ENCODE results near the gene ECE2.
A peak's percentile ranks its signal among the peaks of the same experiment; 100 is the strongest.

Gene ECE2

GRCh38 chr3:184240384-184241140, 35.3 kb upstream of the ECE2 start:
- DNase-seq (ENCODE audit: low spot score) (no peak), FAIRE-seq (no peak)

DNA sequence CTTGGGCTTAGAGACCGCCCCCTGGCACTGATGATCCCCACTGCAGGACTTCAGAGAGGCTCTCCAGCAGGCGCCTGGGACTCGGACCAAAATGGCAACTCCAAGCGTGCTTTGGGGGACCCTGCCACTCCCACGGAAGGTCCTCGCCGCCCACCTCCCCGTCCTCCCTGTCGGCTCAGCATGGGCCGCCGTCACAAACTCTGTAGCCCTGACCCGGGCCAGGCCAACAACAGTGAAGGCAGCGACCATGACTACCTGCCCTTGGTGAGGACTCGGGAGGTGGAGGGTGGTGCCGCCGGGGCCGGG, 34.7 kb upstream of the ECE2 start:
- FAIRE-seq (no peak), DNase-seq (ENCODE audit: low spot score) (no peak)

- FAIRE-seq (no peak), DNase-seq (ENCODE audit: low spot score) (no peak)
Observed at GRCh38 chr3:184241447-184242296, 34.1 kb upstream of the ECE2 start.

DNA sequence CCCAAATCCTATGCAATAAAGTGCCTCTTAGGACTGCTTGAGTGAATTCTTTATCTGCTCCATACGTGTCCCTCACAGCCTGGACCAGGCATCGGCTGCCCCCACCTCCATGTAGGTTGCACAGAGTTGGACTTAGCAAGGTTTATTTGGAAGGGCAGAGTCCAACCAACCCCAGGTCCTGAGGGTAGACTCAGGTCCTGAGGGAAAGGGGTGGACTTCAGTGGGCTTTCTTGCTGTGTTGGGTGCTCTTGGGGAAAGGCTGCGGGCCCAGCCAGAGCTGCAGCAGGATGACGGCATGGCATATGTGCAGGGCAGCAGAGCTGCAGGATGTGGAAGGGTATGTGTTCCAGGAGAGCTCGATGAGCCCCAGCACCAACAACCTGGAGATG, 33.5 kb upstream of the ECE2 start:
- no peak for DNase-seq (ENCODE audit: low spot score)
- FAIRE-seq = no peak

- DNase-seq (ENCODE audit: low spot score) (peak; percentile 59), FAIRE-seq (no peak)
Observed at GRCh38 chr3:184248454-184249411, 27.1 kb upstream of the ECE2 start, which contains the start of gene ALG3. Gene ALG3 (minus strand): TSS chr3:184248962. CDS start chr3:184248940, 22 bp downstream.

GRCh38 chr3:184249412-184250166, 26.2 kb upstream of the ECE2 start, which contains the start of gene EEF1AKMT4:
Gene EEF1AKMT4 (plus strand): TSS chr3:184249672. CDS start chr3:184249695, 23 bp downstream.
- FAIRE-seq (peak; percentile 80), DNase-seq (ENCODE audit: low spot score) (peak; percentile 98)

DNA sequence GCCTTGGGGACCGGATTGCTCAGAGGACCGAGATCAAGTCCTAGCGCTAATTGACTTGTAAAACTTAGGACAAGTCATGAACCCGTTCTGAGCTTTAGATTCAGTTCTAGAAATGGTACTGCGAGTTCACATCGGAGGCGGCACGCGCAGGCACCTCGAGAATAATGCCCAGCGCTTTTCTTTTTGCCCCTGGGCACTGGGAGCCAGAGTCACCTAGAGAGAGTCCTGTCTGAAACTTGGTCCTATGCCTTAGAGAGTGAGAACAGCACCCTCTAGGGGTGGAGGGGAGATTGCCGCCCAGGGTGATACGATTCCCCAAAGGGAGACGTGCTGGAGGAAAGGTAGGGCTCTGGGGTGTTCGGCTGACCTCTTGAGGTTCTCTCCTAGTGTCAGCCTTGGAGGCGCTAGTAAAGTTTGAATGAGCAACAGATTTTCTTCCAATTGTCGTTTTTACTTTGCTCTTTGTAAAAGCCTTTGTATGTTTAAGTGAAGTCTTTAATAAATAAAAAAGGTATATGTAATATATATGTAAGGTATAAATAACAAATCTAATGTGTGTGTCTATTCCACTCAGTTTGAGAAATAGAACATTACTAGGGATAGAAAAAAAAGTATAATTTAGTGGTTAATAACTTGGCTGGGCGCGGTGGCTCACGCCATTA, 25.5 kb upstream of the ECE2 start:
- FAIRE-seq = peak; percentile 57

DNA sequence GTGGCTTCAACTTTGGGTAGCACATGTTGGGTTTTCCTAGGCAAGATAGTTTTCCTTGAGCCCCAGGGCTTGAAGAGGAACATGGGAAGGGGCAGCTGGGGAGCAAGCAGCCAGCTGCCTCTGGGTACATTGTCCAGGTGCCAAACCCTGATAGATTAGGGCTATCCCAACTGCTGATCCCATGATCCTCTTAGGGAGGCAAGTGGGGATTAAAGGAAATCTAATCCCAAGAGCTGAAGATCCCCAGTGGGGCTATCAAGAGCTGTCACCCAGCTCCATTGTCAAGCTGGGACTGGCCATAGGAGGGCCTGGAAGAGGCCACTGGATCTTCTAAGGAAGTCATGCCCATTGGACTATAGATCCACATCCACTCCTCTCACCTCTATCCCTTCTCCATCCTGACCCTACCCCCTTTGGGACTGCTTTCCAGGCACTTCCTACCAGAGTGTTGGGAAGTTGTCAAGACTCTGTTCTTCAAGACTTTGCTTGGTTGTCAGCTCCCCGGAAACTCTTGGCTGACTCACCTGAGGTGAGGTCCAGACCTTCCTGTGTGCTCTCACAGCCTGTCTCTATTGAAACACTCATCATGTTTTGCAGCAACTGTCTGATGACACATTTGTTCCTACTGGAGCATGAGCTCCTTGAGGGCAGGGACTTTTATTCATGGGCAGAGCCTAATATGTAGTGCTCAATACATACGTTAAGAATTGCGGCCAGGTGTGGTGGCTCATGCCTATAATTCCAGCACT, 20.4 kb upstream of the ECE2 start:
- no peak for FAIRE-seq
- peak; percentile 41 for DNase-seq (ENCODE audit: low spot score)

More for the DNA sequence above, 25.5 kb upstream of the ECE2 start:
- peak; percentile 86 for DNase-seq (ENCODE audit: low spot score)

GRCh38 chr3:184257083-184257915, 18.5 kb upstream of the ECE2 start:
- no peak for FAIRE-seq
- no peak for DNase-seq (ENCODE audit: low spot score)

GRCh38 chr3:184258926-184259325, 16.9 kb upstream of the ECE2 start:
- no peak for DNase-seq (ENCODE audit: low spot score)
- FAIRE-seq = no peak

- FAIRE-seq (no peak), DNase-seq (ENCODE audit: low spot score) (no peak)
Observed at GRCh38 chr3:184259396-184259877, 16.4 kb upstream of the ECE2 start.

- FAIRE-seq (no peak), DNase-seq (ENCODE audit: low spot score) (no peak)
Observed at GRCh38 chr3:184259878-184260723, 15.7 kb upstream of the ECE2 start.

- no peak for FAIRE-seq
- DNase-seq (ENCODE audit: low spot score) = no peak
Observed at GRCh38 chr3:184260724-184261269, 15.0 kb upstream of the ECE2 start.

GRCh38 chr3:184261270-184261853, 14.5 kb upstream of the ECE2 start, which contains the start of gene CAMK2N2:
Gene CAMK2N2 (minus strand): TSS chr3:184261553. CDS start chr3:184261285, 268 bp downstream.
- FAIRE-seq (no peak), DNase-seq (ENCODE audit: low spot score) (peak; percentile 53)

DNA sequence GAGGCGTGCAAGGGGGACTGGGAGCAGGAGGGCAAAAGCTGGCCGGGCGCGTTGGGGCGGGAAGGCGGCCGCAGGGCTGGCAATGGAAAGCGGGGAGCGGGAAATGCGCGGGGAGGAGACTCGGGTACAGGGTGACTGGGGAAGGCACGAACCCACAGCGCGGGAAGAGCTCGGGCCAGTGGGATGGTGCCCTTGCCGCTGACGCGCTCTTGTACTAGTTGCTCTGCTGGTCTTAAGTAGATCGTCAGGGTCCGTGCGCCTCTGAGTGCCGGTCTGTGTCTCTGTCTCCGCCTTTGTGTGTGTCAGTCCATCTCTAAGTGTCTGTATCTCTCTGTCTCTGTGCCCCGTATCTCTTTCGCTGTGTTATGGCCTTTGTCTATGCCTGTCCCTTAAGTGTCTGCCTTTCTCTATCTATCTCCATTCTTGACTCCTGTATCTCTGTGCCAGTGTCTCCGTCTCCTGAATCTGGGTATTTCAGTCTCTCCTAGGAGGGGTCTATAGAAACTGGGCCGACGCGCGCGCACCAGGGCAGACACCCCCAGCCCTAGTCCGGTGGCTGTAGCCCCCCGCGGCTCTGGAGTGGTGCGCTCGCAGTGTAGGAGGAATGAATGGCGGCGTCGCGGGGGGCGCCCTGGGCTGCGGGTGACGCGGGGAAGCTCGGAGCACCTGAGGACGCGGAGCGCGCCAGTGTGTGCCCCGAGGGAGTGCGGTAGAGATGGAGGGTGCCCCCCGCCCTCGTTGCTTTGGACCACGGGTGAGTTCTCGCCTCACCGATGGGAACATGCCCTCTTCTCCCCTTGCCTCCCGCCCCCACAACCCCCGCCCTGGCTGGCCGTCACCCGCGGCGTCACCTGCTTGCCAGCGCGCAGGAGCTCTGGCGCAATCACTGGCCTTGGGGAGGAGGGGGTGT, 13.7 kb upstream of the ECE2 start:
- DNase-seq (ENCODE audit: low spot score) = no peak
- FAIRE-seq = no peak
